Trophoblast cell (in vitro differentiated cells and primary cell): Measurements from ENCODE around the gene BLACAT1.

Experiments
- DNase-seq, 2 donors: peaks; one replicate each; pipeline ENCODE4 v3.0.0-alpha.2; 2016
- H2AFZ ChIP-seq: 2 replicates; pipeline ENCODE4 v1.6.1; 2013; ENCODE audit warnings: low read length, moderate library complexity, mild to moderate bottlenecking; ENCODE audit not compliant: insufficient read depth, poor library complexity
- H2AK5ac ChIP-seq: 2 replicates; pipeline ENCODE4 v1.6.1; 2013; ENCODE audit warnings: mild to moderate bottlenecking, low read length
- H2BK120ac ChIP-seq: 2 replicates; pipeline ENCODE4 v1.6.1; 2013; ENCODE audit warnings: low read length, mild to moderate bottlenecking, moderate library complexity; ENCODE audit not compliant: insufficient read depth, poor library complexity
- H2BK12ac ChIP-seq: 2 replicates; pipeline ENCODE4 v1.6.1; 2013; ENCODE audit warnings: mild to moderate bottlenecking, low read length, moderate library complexity
- H2BK5ac ChIP-seq: 2 replicates; pipeline ENCODE4 v1.6.1; 2013; ENCODE audit warnings: low read length, low read depth, moderate library complexity, mild to moderate bottlenecking; ENCODE audit not compliant: poor library complexity
- H3K14ac ChIP-seq: 2 replicates; pipeline ENCODE4 v1.6.1; 2013; ENCODE audit warnings: mild to moderate bottlenecking, low read length
- H3K18ac ChIP-seq: 2 replicates; pipeline ENCODE4 v1.6.1; 2013; ENCODE audit warnings: mild to moderate bottlenecking, low read length
- H3K23ac ChIP-seq: 2 replicates; pipeline ENCODE4 v1.6.1; 2013; ENCODE audit warnings: low read length
- H3K27ac ChIP-seq: 2 replicates; pipeline ENCODE4 v1.5.1; 2013; ENCODE audit warnings: low read depth, mild to moderate bottlenecking, inconsistent platforms, low read length, moderate library complexity
- H3K27me3 ChIP-seq: 2 replicates; pipeline ENCODE4 v1.6.1; 2013; ENCODE audit warnings: inconsistent platforms, mild to moderate bottlenecking, low read length, moderate library complexity; ENCODE audit not compliant: insufficient read depth
- H3K36me3 ChIP-seq, 2 experiments: 1 replicate in 1 of 2; 2 replicates in 1 of 2; pipeline ENCODE4 v1.6.1; 2013; ENCODE audit warnings: low read length in 2 of 2, mild to moderate bottlenecking in 2 of 2, moderate library complexity in 1 of 2; ENCODE audit not compliant: insufficient read depth in 2 of 2, control insufficient read depth in 1 of 2
- H3K4ac ChIP-seq: 2 replicates; pipeline ENCODE4 v1.6.1; 2013; ENCODE audit warnings: low read depth, mild to moderate bottlenecking, low read length, moderate library complexity
- H3K4me1 ChIP-seq, 2 experiments: 1 replicate in 1 of 2; 2 replicates in 1 of 2; pipeline ENCODE4 v1.6.1; 2013; ENCODE audit warnings: low read length in 2 of 2, mild to moderate bottlenecking in 2 of 2, moderate library complexity in 1 of 2; ENCODE audit not compliant: insufficient read depth in 2 of 2, control insufficient read depth in 1 of 2
- H3K4me2 ChIP-seq: 2 replicates; pipeline ENCODE4 v1.6.1; 2013; ENCODE audit warnings: inconsistent platforms, mild to moderate bottlenecking, low read length, moderate library complexity
- H3K4me3 ChIP-seq: 2 replicates; pipeline ENCODE4 v1.5.1; 2013; ENCODE audit warnings: mild to moderate bottlenecking, low read depth, low read length, inconsistent platforms
- H3K79me1 ChIP-seq: one replicate; pipeline ENCODE4 v1.6.1; 2013; ENCODE audit warnings: low read length
- H3K79me2 ChIP-seq: 2 replicates; pipeline ENCODE4 v1.6.1; 2013; ENCODE audit warnings: low read length, mild to moderate bottlenecking; ENCODE audit not compliant: control insufficient read depth, insufficient read depth, poor library complexity
- H3K9ac ChIP-seq: 2 replicates; pipeline ENCODE4 v1.6.1; 2013; ENCODE audit warnings: mild to moderate bottlenecking, low read length
- H3K9me3 ChIP-seq: 2 replicates; pipeline ENCODE4 v1.6.1; 2013; ENCODE audit warnings: low read depth, mild to moderate bottlenecking, control low read depth, inconsistent platforms, low read length; ENCODE audit not compliant: insufficient read depth
- H4K12ac ChIP-seq: 2 replicates; pipeline ENCODE4 v1.6.1; 2013; ENCODE audit warnings: low read depth, mild to moderate bottlenecking, low read length, moderate library complexity
- H4K8ac ChIP-seq: 2 replicates; pipeline ENCODE4 v1.6.1; 2013; ENCODE audit warnings: low read depth, mild to moderate bottlenecking, low read length, moderate library complexity
- H4K91ac ChIP-seq: one replicate; pipeline ENCODE4 v1.6.1; 2013; ENCODE audit warnings: low read depth, mild to moderate bottlenecking, low read length, moderate library complexity
- WGBS: extraction: QIAGEN DNeasy Blood & Tissue Kit; methylation state at CpG from one replicate; pipeline ENCODE4 v1.1.7; 2013; ENCODE audit warnings: missing lambda C conversion rate; ENCODE audit not compliant: insufficient read length, insufficient coverage; ENCODE audit errors: extremely low coverage; 5-methylcytosine and 5-hydroxymethylcytosine counted together

The BLACAT1 gene

DNA sequence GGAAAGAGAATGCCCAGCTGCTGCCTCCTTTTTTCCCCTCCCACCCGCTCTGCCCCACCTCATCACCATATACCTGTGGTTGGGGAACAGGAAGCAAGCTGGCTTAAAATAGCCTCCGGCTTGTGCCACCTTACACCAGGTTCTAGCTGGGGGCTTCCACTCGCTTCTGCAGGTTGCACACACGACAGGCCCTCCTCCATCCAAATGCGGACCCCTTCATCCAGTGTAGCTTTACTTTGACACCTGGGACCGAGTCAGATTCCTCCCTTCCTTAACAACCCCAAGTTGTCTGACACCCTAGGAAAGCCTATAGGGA is 14.6 kb downstream of the BLACAT1 start:
- Histone ChIP-seq H3K79me2 (no peaks in the 10 kb centered on the region), H3K4ac (no peak overlapping the region), H3K14ac (no peak overlapping the region), H3K36me3 (peaks cover 0 to 6% of the 10 kb centered on the region in 2 experiments), H2BK12ac (no peak overlapping the region), H3K27me3 (no peaks in the 10 kb centered on the region), H2BK5ac (no peak overlapping the region), H3K9me3 (no peaks in the 10 kb centered on the region), H3K23ac (no peak overlapping the region), H3K9ac (no peak overlapping the region), H4K8ac (no peak overlapping the region), H3K4me1 (peaks cover 28 to 29% of the 10 kb centered on the region in 2 experiments), H3K27ac (no peak overlapping the region), H3K4me2 (no peak overlapping the region), H2AK5ac (no peak overlapping the region), H2AFZ (no peak overlapping the region), H2BK120ac (no peak overlapping the region), H3K18ac (no peak overlapping the region), H4K12ac (no peak overlapping the region), H4K91ac (no peak overlapping the region), H3K4me3 (no peak overlapping the region), H3K79me1 (peaks cover 2% of the 10 kb centered on the region)
- WGBS: no CpG with 5 or more reads among the region's 6 CpGs
- DNase-seq: no peak

GRCh38 chr1:205440476-205441317 is 15.1 kb downstream of the BLACAT1 start:
- Histone ChIP-seq H2BK12ac (peak overlapping the region; percentile 47), H3K36me3 (peaks cover 0 to 6% of the 10 kb centered on the region in 2 experiments), H3K14ac (no peak overlapping the region), H3K4me1 (peaks cover 28 to 29% of the 10 kb centered on the region in 2 experiments), H4K91ac (peak overlapping the region; percentile 58), H3K9me3 (no peaks in the 10 kb centered on the region), H4K12ac (peak overlapping the region; percentile 7), H3K4ac (peak overlapping the region; percentile 39), H2BK120ac (no peak overlapping the region), H4K8ac (peak overlapping the region; percentile 38), H3K79me1 (peaks cover 2% of the 10 kb centered on the region), H3K4me3 (no peak overlapping the region), H2AFZ (peak overlapping the region; percentile 0), H3K27ac (peak overlapping the region; percentile 1), H3K23ac (no peak overlapping the region), H2AK5ac (no peak overlapping the region), H3K18ac (peak overlapping the region; percentile 1), H3K4me2 (no peak overlapping the region), H2BK5ac (no peak overlapping the region), H3K79me2 (no peaks in the 10 kb centered on the region), H3K9ac (no peak overlapping the region), H3K27me3 (no peaks in the 10 kb centered on the region)
- DNase-seq: peak in 1 of 2 donors; percentile 26
- no CpG with 5 or more reads among the region's 15 CpGs for WGBS

- peaks cover 26 to 27% of the 10 kb centered on the region in 2 experiments for H3K4me1 ChIP-seq
Measured at GRCh38 chr1:205440121-205440475, 15.7 kb downstream of the BLACAT1 start.

DNA sequence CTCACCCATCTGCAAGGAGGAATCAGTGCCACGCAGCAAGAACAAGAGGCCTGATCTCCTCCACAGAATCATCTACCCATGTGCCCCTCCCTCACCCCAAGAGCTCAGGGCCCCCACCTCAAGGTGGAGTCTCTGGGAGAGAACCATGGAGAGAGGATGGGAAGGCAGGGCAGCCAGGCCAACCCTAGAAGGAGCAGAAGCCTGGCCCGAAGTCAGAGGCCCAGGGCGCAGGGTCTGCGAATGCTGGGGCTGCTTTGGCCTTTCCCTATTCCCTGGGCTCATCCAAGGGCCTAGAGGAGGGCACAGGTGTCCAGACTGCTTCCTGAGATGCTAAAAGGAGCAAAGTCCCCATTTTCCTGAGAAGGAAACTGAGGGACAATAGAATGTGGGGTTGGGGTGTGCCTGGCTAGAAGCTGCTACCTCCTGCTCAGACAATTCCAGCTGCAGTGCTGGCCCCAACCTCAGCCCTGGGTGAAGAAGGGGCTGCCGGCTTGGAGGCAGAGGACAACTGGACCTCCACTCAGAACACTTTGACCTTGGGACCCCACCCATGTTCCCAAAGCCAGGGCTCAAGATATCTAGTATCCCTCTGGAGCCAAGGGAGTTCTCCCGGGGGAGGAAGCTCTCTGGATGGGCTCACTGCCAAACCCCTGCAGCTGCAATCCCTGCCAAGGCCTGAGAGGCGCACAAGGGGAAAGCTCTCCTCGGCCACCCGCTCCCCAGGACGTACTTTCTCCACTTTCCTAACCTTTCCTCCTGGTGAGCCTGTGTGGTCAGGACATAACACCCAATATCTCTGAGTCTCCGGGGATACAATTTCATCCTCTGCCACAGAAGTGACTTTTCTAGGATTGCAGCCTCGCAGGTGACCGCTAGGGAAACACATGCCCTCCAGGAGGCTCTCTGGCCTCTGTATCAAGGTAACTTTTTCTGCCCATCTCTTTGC is 17.4 kb downstream of the BLACAT1 start:
- H3K9me3 ChIP-seq: no peaks in the 10 kb centered on the region
- H2AK5ac ChIP-seq: no peak overlapping the region
- H3K27ac ChIP-seq: no peak overlapping the region
- DNase-seq: peak in 1 of 2 donors; percentile 6
- H3K79me2 ChIP-seq: no peaks in the 10 kb centered on the region
- no peak overlapping the region for H2AFZ ChIP-seq
- peaks cover 24 to 26% of the 10 kb centered on the region in 2 experiments for H3K4me1 ChIP-seq
- no peak overlapping the region for H3K23ac ChIP-seq
- no peak overlapping the region for H4K8ac ChIP-seq
- peaks cover 2% of the 10 kb centered on the region for H3K79me1 ChIP-seq
- H4K91ac ChIP-seq: no peak overlapping the region
- no peaks in the 10 kb centered on the region for H3K27me3 ChIP-seq
- peaks cover 0 to 6% of the 10 kb centered on the region in 2 experiments for H3K36me3 ChIP-seq
- WGBS: no CpG with 5 or more reads among the region's 13 CpGs
- no peak overlapping the region for H3K4me3 ChIP-seq
- H2BK120ac ChIP-seq: no peak overlapping the region
- H3K9ac ChIP-seq: no peak overlapping the region
- H3K18ac ChIP-seq: no peak overlapping the region
- no peak overlapping the region for H2BK5ac ChIP-seq
- no peak overlapping the region for H3K14ac ChIP-seq
- H4K12ac ChIP-seq: no peak overlapping the region
- no peak overlapping the region for H3K4ac ChIP-seq
- no peak overlapping the region for H3K4me2 ChIP-seq
- no peak overlapping the region for H2BK12ac ChIP-seq

More at GRCh38 chr1:205440121-205440475, 15.7 kb downstream of the BLACAT1 start:
- no peaks in the 10 kb centered on the region for H3K9me3 ChIP-seq
- no peak overlapping the region for H3K4me3 ChIP-seq
- H3K79me1 ChIP-seq: peaks cover 2% of the 10 kb centered on the region
- H4K12ac ChIP-seq: no peak overlapping the region
- H3K4ac ChIP-seq: no peak overlapping the region
- H2AFZ ChIP-seq: no peak overlapping the region
- no peak overlapping the region for H2AK5ac ChIP-seq
- H3K18ac ChIP-seq: no peak overlapping the region
- no peak overlapping the region for H3K27ac ChIP-seq
- no peak for DNase-seq
- no peak overlapping the region for H4K8ac ChIP-seq
- no peak overlapping the region for H3K23ac ChIP-seq
- H2BK12ac ChIP-seq: no peak overlapping the region
- H3K14ac ChIP-seq: no peak overlapping the region
- peaks cover 0 to 6% of the 10 kb centered on the region in 2 experiments for H3K36me3 ChIP-seq
- no peak overlapping the region for H2BK5ac ChIP-seq
- no peak overlapping the region for H3K4me2 ChIP-seq
- whole genome bisulfite sequencing: no CpG with 5 or more reads among the region's 5 CpGs
- no peak overlapping the region for H3K9ac ChIP-seq
- H3K27me3 ChIP-seq: no peaks in the 10 kb centered on the region
- H2BK120ac ChIP-seq: no peak overlapping the region
- H4K91ac ChIP-seq: no peak overlapping the region
- no peaks in the 10 kb centered on the region for H3K79me2 ChIP-seq
